ENCODE measurements around the gene GLRX2.

Gene GLRX2

GRCh38 chr1:193085263-193085662 is 20.0 kb downstream of the GLRX2 start:
- no peaks in the 10 kb centered on the region for H3K4me1 ChIP-seq (ENCODE audit: control insufficient read depth in 1 of 2, insufficient read depth in 2 of 2, low read length in 2 of 2)
- no peaks in the 10 kb centered on the region for H3K9me3 ChIP-seq (ENCODE audit: control insufficient read depth in 1 of 2, low read length in 2 of 2)
- no peaks in the 10 kb centered on the region for H3K27me3 ChIP-seq (ENCODE audit: low read depth, low read length)
- H3K27ac ChIP-seq (ENCODE audit: low read length), result no peak overlapping the region
- peaks cover 28 to 49% of the 10 kb centered on the region in 2 donors for H3K36me3 ChIP-seq (ENCODE audit: control insufficient read depth in 1 of 2, insufficient read depth in 2 of 2, low read length in 2 of 2)
- no peak overlapping the region for H3K4me3 ChIP-seq (ENCODE audit: low read depth in 1 of 2, low read length in 2 of 2)

- H3K27me3 ChIP-seq (ENCODE audit: low read depth, low read length), result no peaks in the 10 kb centered on the region
- no peaks in the 10 kb centered on the region for H3K9me3 ChIP-seq (ENCODE audit: control insufficient read depth in 1 of 2, low read length in 2 of 2)
- H3K4me1 ChIP-seq (ENCODE audit: control insufficient read depth in 1 of 2, insufficient read depth in 2 of 2, low read length in 2 of 2), result no peaks in the 10 kb centered on the region
- H3K4me3 ChIP-seq (ENCODE audit: low read depth in 1 of 2, low read length in 2 of 2), result no peak overlapping the region
- no peak overlapping the region for H3K27ac ChIP-seq (ENCODE audit: low read length)
- H3K36me3 ChIP-seq (ENCODE audit: control insufficient read depth in 1 of 2, insufficient read depth in 2 of 2, low read length in 2 of 2), result peaks cover 28 to 63% of the 10 kb centered on the region in 2 donors
Observed at GRCh38 chr1:193083365-193084088, 21.7 kb downstream of the GLRX2 start.

- Histone ChIP-seq H3K4me3 (ENCODE audit: low read depth in 1 of 2, low read length in 2 of 2) (no peak overlapping the region), H3K36me3 (ENCODE audit: control insufficient read depth in 1 of 2, insufficient read depth in 2 of 2, low read length in 2 of 2) (peaks cover 24 to 59% of the 10 kb centered on the region in 2 donors), H3K27me3 (ENCODE audit: low read depth, low read length) (no peaks in the 10 kb centered on the region), H3K4me1 (ENCODE audit: control insufficient read depth in 1 of 2, insufficient read depth in 2 of 2, low read length in 2 of 2) (no peaks in the 10 kb centered on the region), H3K9me3 (ENCODE audit: control insufficient read depth in 1 of 2, low read length in 2 of 2) (no peaks in the 10 kb centered on the region), H3K27ac (ENCODE audit: low read length) (no peak overlapping the region)
Observed at GRCh38 chr1:193079187-193079586, 26.0 kb downstream of the GLRX2 start.

GRCh38 chr1:193077991-193078390 is 27.2 kb downstream of the GLRX2 start:
- Histone ChIP-seq H3K4me3 (ENCODE audit: low read depth in 1 of 2, low read length in 2 of 2) (no peak overlapping the region), H3K36me3 (ENCODE audit: control insufficient read depth in 1 of 2, insufficient read depth in 2 of 2, low read length in 2 of 2) (peaks cover 13 to 49% of the 10 kb centered on the region in 2 donors), H3K4me1 (ENCODE audit: control insufficient read depth in 1 of 2, insufficient read depth in 2 of 2, low read length in 2 of 2) (no peaks in the 10 kb centered on the region)

GRCh38 chr1:193070942-193071341 is 34.3 kb downstream of the GLRX2 start:
- H3K27ac ChIP-seq (ENCODE audit: low read length), result no peak overlapping the region

More at GRCh38 chr1:193077991-193078390, 27.2 kb downstream of the GLRX2 start:
- H3K27me3 ChIP-seq (ENCODE audit: low read depth, low read length), result no peaks in the 10 kb centered on the region
- H3K27ac ChIP-seq (ENCODE audit: low read length), result no peak overlapping the region
- H3K9me3 ChIP-seq (ENCODE audit: control insufficient read depth in 1 of 2, low read length in 2 of 2), result no peaks in the 10 kb centered on the region

GRCh38 chr1:193070386-193070753 is 34.8 kb downstream of the GLRX2 start:
- no peaks in the 10 kb centered on the region for H3K9me3 ChIP-seq (ENCODE audit: control insufficient read depth in 1 of 2, low read length in 2 of 2)
- H3K36me3 ChIP-seq (ENCODE audit: control insufficient read depth in 1 of 2, insufficient read depth in 2 of 2, low read length in 2 of 2), result peaks cover 0 to 3% of the 10 kb centered on the region in 2 donors
- H3K27ac ChIP-seq (ENCODE audit: low read length), result no peak overlapping the region
- H3K4me3 ChIP-seq (ENCODE audit: low read depth in 1 of 2, low read length in 2 of 2), result no peak overlapping the region
- H3K4me1 ChIP-seq (ENCODE audit: control insufficient read depth in 1 of 2, insufficient read depth in 2 of 2, low read length in 2 of 2), result peaks cover 0 to 10% of the 10 kb centered on the region in 2 donors
- no peaks in the 10 kb centered on the region for H3K27me3 ChIP-seq (ENCODE audit: low read depth, low read length)

More at GRCh38 chr1:193070942-193071341, 34.3 kb downstream of the GLRX2 start:
- Histone ChIP-seq H3K9me3 (ENCODE audit: control insufficient read depth in 1 of 2, low read length in 2 of 2) (no peaks in the 10 kb centered on the region), H3K27me3 (ENCODE audit: low read depth, low read length) (no peaks in the 10 kb centered on the region), H3K36me3 (ENCODE audit: control insufficient read depth in 1 of 2, insufficient read depth in 2 of 2, low read length in 2 of 2) (peaks cover 0 to 3% of the 10 kb centered on the region in 2 donors), H3K4me1 (ENCODE audit: control insufficient read depth in 1 of 2, insufficient read depth in 2 of 2, low read length in 2 of 2) (peaks cover 0 to 10% of the 10 kb centered on the region in 2 donors), H3K4me3 (ENCODE audit: low read depth in 1 of 2, low read length in 2 of 2) (no peak overlapping the region)

- Histone ChIP-seq H3K27ac (ENCODE audit: low read length) (no peak overlapping the region), H3K4me3 (ENCODE audit: low read depth in 1 of 2, low read length in 2 of 2) (no peak overlapping the region), H3K36me3 (ENCODE audit: control insufficient read depth in 1 of 2, insufficient read depth in 2 of 2, low read length in 2 of 2) (peaks cover 0 to 3% of the 10 kb centered on the region in 2 donors), H3K9me3 (ENCODE audit: control insufficient read depth in 1 of 2, low read length in 2 of 2) (no peaks in the 10 kb centered on the region), H3K4me1 (ENCODE audit: control insufficient read depth in 1 of 2, insufficient read depth in 2 of 2, low read length in 2 of 2) (peaks cover 0 to 10% of the 10 kb centered on the region in 2 donors), H3K27me3 (ENCODE audit: low read depth, low read length) (no peaks in the 10 kb centered on the region)
Observed at GRCh38 chr1:193069748-193070385, 35.3 kb downstream of the GLRX2 start.

- H3K36me3 ChIP-seq (ENCODE audit: control insufficient read depth in 1 of 2, insufficient read depth in 2 of 2, low read length in 2 of 2), result peaks cover 0 to 3% of the 10 kb centered on the region in 2 donors
- H3K27ac ChIP-seq (ENCODE audit: low read length), result no peak overlapping the region
- peaks cover 0 to 10% of the 10 kb centered on the region in 2 donors for H3K4me1 ChIP-seq (ENCODE audit: control insufficient read depth in 1 of 2, insufficient read depth in 2 of 2, low read length in 2 of 2)
- no peaks in the 10 kb centered on the region for H3K9me3 ChIP-seq (ENCODE audit: control insufficient read depth in 1 of 2, low read length in 2 of 2)
- H3K27me3 ChIP-seq (ENCODE audit: low read depth, low read length), result no peaks in the 10 kb centered on the region
- no peak overlapping the region for H3K4me3 ChIP-seq (ENCODE audit: low read depth in 1 of 2, low read length in 2 of 2)
Observed at GRCh38 chr1:193068013-193068412, 37.2 kb downstream of the GLRX2 start.

- Histone ChIP-seq H3K4me1 (ENCODE audit: control insufficient read depth in 1 of 2, insufficient read depth in 2 of 2, low read length in 2 of 2) (peaks cover 0 to 12% of the 10 kb centered on the region in 2 donors), H3K27me3 (ENCODE audit: low read depth, low read length) (no peaks in the 10 kb centered on the region), H3K36me3 (ENCODE audit: control insufficient read depth in 1 of 2, insufficient read depth in 2 of 2, low read length in 2 of 2) (peaks cover 0 to 3% of the 10 kb centered on the region in 2 donors), H3K9me3 (ENCODE audit: control insufficient read depth in 1 of 2, low read length in 2 of 2) (no peaks in the 10 kb centered on the region), H3K4me3 (ENCODE audit: low read depth in 1 of 2, low read length in 2 of 2) (no peak overlapping the region), H3K27ac (ENCODE audit: low read length) (no peak overlapping the region)
Observed at GRCh38 chr1:193066606-193067005, 38.6 kb downstream of the GLRX2 start.

GRCh38 chr1:193065954-193066353 is 39.3 kb downstream of the GLRX2 start:
- Histone ChIP-seq H3K36me3 (ENCODE audit: control insufficient read depth in 1 of 2, insufficient read depth in 2 of 2, low read length in 2 of 2) (peaks cover 0 to 3% of the 10 kb centered on the region in 2 donors), H3K4me1 (ENCODE audit: control insufficient read depth in 1 of 2, insufficient read depth in 2 of 2, low read length in 2 of 2) (peaks cover 4 to 18% of the 10 kb centered on the region in 2 donors), H3K27ac (ENCODE audit: low read length) (no peak overlapping the region), H3K9me3 (ENCODE audit: control insufficient read depth in 1 of 2, low read length in 2 of 2) (no peaks in the 10 kb centered on the region), H3K27me3 (ENCODE audit: low read depth, low read length) (no peaks in the 10 kb centered on the region), H3K4me3 (ENCODE audit: low read depth in 1 of 2, low read length in 2 of 2) (no peak overlapping the region)

GRCh38 chr1:193062698-193063463 is 42.3 kb downstream of the GLRX2 start:
- Histone ChIP-seq H3K27ac (ENCODE audit: low read length) (no peak overlapping the region), H3K4me3 (ENCODE audit: low read depth in 1 of 2, low read length in 2 of 2) (no peak overlapping the region), H3K36me3 (ENCODE audit: control insufficient read depth in 1 of 2, insufficient read depth in 2 of 2, low read length in 2 of 2) (peaks cover 0 to 6% of the 10 kb centered on the region in 2 donors), H3K27me3 (ENCODE audit: low read depth, low read length) (no peaks in the 10 kb centered on the region), H3K9me3 (ENCODE audit: control insufficient read depth in 1 of 2, low read length in 2 of 2) (no peaks in the 10 kb centered on the region), H3K4me1 (ENCODE audit: control insufficient read depth in 1 of 2, insufficient read depth in 2 of 2, low read length in 2 of 2) (peaks cover 9 to 19% of the 10 kb centered on the region in 2 donors)
